Right lobe of liver (tissue), 6 donors: Measurements from ENCODE around the gene SORBS2. TPM values are rescaled to one million over a fixed set of nuclear protein-coding genes. Genes with fewer than 3 reads are reported as not detected.

Experiments
- ATAC-seq, 4 donors: fragments of 200-7000 bp; cut with Tn5 transposase; one replicate each; pipeline ENCODE4 v1.9.1; 2020; ENCODE audit warnings: mild to moderate bottlenecking in 4 of 4, moderate library complexity in 4 of 4
- DNase-seq, 3 donors: peaks; one replicate each; pipeline ENCODE4 v3.0.0-alpha.2; 2020
- H3K27ac ChIP-seq, 3 donors: fragments of 200-600 bp; one replicate each; pipeline ENCODE4 v1.8.0; 2022
- H3K27me3 ChIP-seq, 2 donors: fragments of 200-600 bp; one replicate each; pipeline ENCODE4 v1.8.0; 2022
- H3K36me3 ChIP-seq, 4 donors: fragments of 200-600 bp; sonication (generic) in 1 of 4; one replicate each; pipeline versions ENCODE4 v1.5.1 to v1.8.0; 2017 to 2022; ENCODE audit warnings: control low read depth in 1 of 4
- H3K4me1 ChIP-seq, 4 donors: fragments of 200-600 bp; sonication (generic) in 1 of 4; one replicate each; pipeline versions ENCODE4 v1.5.1 to v1.8.0; 2017 to 2022; ENCODE audit warnings: control low read depth in 1 of 4
- H3K4me3 ChIP-seq, 3 donors: fragments of 200-600 bp; one replicate each; pipeline ENCODE4 v1.8.0; 2022
- H3K9me3 ChIP-seq, 4 donors: fragments of 200-600 bp; sonication (generic) in 1 of 4; one replicate each; pipeline versions ENCODE4 v1.5.1 to v1.8.0; 2017 to 2022; ENCODE audit warnings: control low read depth in 1 of 4
- CTCF ChIP-seq, 4 donors: fragments of 200-600 bp in 3 of 4; fragments of 450-650 bp in 1 of 4; IDR thresholded peaks; one replicate each; pipeline versions ENCODE4 v1.5.1 to v1.8.0; 2016 to 2022; ENCODE audit warnings: antibody characterized with exemption in 4 of 4, mild to moderate bottlenecking in 2 of 4
- POLR2A ChIP-seq: fragments of 450-650 bp; IDR thresholded peaks from one replicate; pipeline ENCODE4 v1.6.1; 2017; ENCODE audit warnings: antibody characterized with exemption, mild to moderate bottlenecking
- WGBS: methylation state at CpG from one replicate; pipeline ENCODE4 v1.1.6; 2018; ENCODE audit warnings: low coverage, low lambda C conversion rate; ENCODE audit not compliant: insufficient coverage; ENCODE audit errors: missing lambda C conversion rate; 5-methylcytosine and 5-hydroxymethylcytosine counted together
- intact Hi-C, 2 donors: fragments of 100-400 bp; cut with DNase I; formaldehyde crosslinking; loops; one replicate each; pipeline versions ENCODE4 v1.11.2 to v1.14.1; 2022
- total RNA-seq, 6 experiments: library from RNA; depleted of rRNA in 2 of 6; stranded (reverse); fragments of >200 nt in 2 of 6; fragmentation: NEBNext Ultra II Directional in 3 of 6; extraction: Animal tissue kit (Norgen Biotek cat#: 25700) in 3 of 6; gene quantifications; one replicate each; pipeline versions ENCODE4 v1.1.0 to v1.2.4, GENCODE V29; 2016 to 2023
- donor health status: DM: no; HTN: yes; CAD: no.
- donor health status: DM: no; HTN: no; CAD: no.
- donor health status: DM: no; HTN: no; CAD: no.
- donor health status: DM: no; HTN: yes; CAD: no.
- donor health status: DM: no; HTN: yes; CAD: no.

Gene SORBS2
- total RNA-seq, 6 experiments from 2014 or later = 60.8 to 144 (median 107) TPM

- 28% methylated on average over 13 of the region's 13 CpGs for WGBS
- Histone ChIP-seq H3K27ac (peak overlapping the region; percentile 69 to 98 (median 92)), H3K36me3 (no peaks in the 10 kb centered on the region), H3K4me3 (peak overlapping the region; percentile 43 to 59 (median 55)), H3K9me3 (no peaks in the 10 kb centered on the region), H3K4me1 (peaks cover 0 to 17% (median 3%) of the 10 kb centered on the region in 4 donors), H3K27me3 (no peaks in the 10 kb centered on the region)
- intact Hi-C loops = no loop called here
- ATAC-seq = peak; percentile 27 to 65 (median 60)
- TF ChIP-seq CTCF (IDR thresholded peaks at IDR 0.05) = no peak
- TF ChIP-seq POLR2A = peak; percentile 36
- DNase-seq = peak in 1 of 3 donors; percentile 49
Measured at GRCh38 chr4:185810746-185811508, 1.1 kb downstream of the SORBS2 start.

DNA sequence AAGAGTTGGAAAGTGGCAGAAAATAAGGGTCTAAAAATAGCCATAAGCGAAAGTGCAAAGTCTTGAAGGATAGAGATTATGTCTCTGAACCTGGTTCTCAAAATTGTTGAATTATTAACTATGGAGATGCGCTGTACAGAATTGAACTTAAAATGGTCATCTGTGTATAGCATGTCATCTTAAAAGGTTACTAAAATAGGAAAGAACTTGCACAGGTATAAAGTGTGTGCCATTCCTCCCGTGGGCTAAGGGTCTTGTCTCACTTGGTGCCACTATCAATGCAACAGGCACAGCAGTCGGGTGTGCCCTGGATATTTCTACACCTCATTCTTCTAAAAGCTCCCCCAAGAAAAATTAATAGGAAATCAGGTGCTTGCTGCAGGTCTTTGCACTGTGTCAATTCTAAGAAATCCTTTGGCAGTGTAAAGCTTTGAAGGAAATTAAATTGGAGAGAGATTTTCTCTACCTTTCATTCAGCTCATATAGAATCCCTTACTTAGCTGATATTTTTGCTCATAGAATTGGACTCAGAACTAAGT is 2.4 kb downstream of the SORBS2 start:
- ATAC-seq (peak; percentile 6 to 40 (median 16)), DNase-seq (no peak)
- H3K9me3 ChIP-seq = no peaks in the 10 kb centered on the region
- 22% methylated on average over 4 of the region's 4 CpGs for WGBS
- H3K4me3 ChIP-seq = peak overlapping the region; percentile 43 to 59 (median 55)
- TF ChIP-seq POLR2A (peak; percentile 17), CTCF (IDR thresholded peaks at IDR 0.05) (no peak)
- peak overlapping the region; percentile 69 to 98 (median 92) for H3K27ac ChIP-seq
- intact Hi-C loops = no loop called here
- no peaks in the 10 kb centered on the region for H3K36me3 ChIP-seq
- peaks cover 0 to 17% (median 5%) of the 10 kb centered on the region in 4 donors for H3K4me1 ChIP-seq
- H3K27me3 ChIP-seq = no peaks in the 10 kb centered on the region

DNA sequence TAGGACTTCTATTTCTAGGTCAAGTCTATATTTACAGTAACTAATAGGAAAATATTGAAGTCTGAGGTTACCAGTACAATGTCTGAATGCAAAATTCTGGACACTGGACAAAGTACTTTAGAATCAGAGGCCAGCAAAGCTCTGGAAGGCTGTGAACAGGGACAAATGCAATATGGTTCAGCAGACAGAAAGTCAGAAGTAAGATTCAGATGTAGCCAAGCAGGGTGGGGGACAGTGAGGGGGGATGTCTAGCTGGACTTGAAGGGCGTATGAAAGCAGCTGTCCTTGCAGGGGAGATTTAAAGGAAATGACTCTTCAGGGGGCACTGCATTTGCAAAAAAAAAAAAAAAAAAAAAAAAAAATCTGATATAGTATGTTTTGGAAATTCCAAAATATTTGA is 2.9 kb downstream of the SORBS2 start:
- TF ChIP-seq POLR2A (no peak), CTCF (IDR thresholded peaks at IDR 0.05) (no peak)
- H3K4me3 ChIP-seq = peak overlapping the region; percentile 43 to 59 (median 55)
- intact Hi-C loops = no loop called here
- peak overlapping the region; percentile 69 to 98 (median 92) for H3K27ac ChIP-seq
- H3K36me3 ChIP-seq = no peaks in the 10 kb centered on the region
- H3K4me1 ChIP-seq = peaks cover 0 to 14% (median 4%) of the 10 kb centered on the region in 4 donors
- H3K9me3 ChIP-seq = no peaks in the 10 kb centered on the region
- ATAC-seq (peak in 1 of 4 donors; percentile 8), DNase-seq (no peak)
- no peaks in the 10 kb centered on the region for H3K27me3 ChIP-seq
- 15% methylated on average over 1 of the region's 1 CpG for WGBS

DNA sequence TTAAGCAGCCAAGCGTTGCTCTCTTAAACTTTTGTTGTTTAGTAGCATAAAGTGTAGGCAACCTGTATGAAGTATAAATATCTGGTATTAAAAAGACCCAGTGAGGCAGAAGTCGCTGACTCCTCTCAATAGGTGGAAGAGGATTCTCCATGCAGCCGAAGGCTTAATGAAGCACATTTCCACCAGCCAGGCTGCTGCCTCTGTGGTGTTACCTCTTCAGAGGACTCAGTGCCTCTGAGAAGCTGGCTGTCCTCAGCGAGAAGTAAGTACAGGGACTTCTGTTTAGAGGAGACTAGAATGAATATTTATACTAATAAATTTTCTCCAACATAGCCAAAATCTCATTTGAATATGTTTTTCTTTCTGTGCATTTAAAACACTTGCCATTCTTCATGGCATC is 6.0 kb downstream of the SORBS2 start:
- no peak for TF ChIP-seq POLR2A
- no peak for TF ChIP-seq CTCF (IDR thresholded peaks at IDR 0.05)
- 83% methylated on average over 3 of the region's 4 CpGs for WGBS
- DNase-seq (no peak), ATAC-seq (no peak)
- Histone ChIP-seq H3K27ac (no peak overlapping the region), H3K4me1 (peaks cover 0 to 19% (median 4%) of the 10 kb centered on the region in 4 donors), H3K4me3 (no peak overlapping the region), H3K27me3 (no peaks in the 10 kb centered on the region), H3K36me3 (no peaks in the 10 kb centered on the region), H3K9me3 (no peaks in the 10 kb centered on the region)
- intact Hi-C loops = no loop called here
